K562 (cell line): ENCODE results near the gene LAMP1. TPM values are rescaled to one million over a fixed set of nuclear protein-coding genes. Genes with fewer than 3 reads are reported as not detected.
A peak's percentile ranks its signal among the peaks of the same experiment; 100 is the strongest.

Experiments used
- ATAC-seq: fragments of 200-7000 bp; cut with Tn5 transposase; 3 replicates; pipeline ENCODE4 v1.9.1; 2020; ENCODE audit warnings: moderate library complexity
- BruUV-seq: library from RNA; stranded (reverse); fragments of 400-500 nt; replicated peaks from 2 replicates; lab custom pipeline; 2021; lab: Mats Ljungman, UMichigan
- CTCF ChIA-PET: fragments of 300-600 bp; formaldehyde crosslinking; extraction: SDS; loops from one replicate; lab custom pipeline; 2021; ENCODE audit warnings: low intra/inter-chr PET ratio; lab: Yijun Ruan, JAX
- POLR2A ChIA-PET: fragments of 300-600, 350-650 bp; sonication (Branson Sonifier 250); formaldehyde crosslinking; extraction: SDS; loops from one replicate; lab custom pipeline; 2021; ENCODE audit warnings: antibody characterized with exemption, inconsistent platforms; lab: Yijun Ruan, JAX
- DNase-seq, 4 experiments: peaks; one replicate each; pipeline versions ENCODE4 v3.0.0 to v3.0.0-alpha.2; 2011 to 2018; ENCODE audit warnings: low spot score in 3 of 4, mixed read lengths in 3 of 4; ENCODE audit errors: extremely low read depth in 1 of 4
- FAIRE-seq: peaks from 2 replicates; lab custom pipeline; 2011; peaks lifted over from hg19 to GRCh38; lab: Jason Lieb, UNC
- H2AFZ ChIP-seq: 2 replicates; pipeline ENCODE4 v1.6.0; 2011; ENCODE audit warnings: low read depth, low read length, control low read depth, inconsistent platforms
- H3K27ac ChIP-seq: fragments of 200-600 bp; 3 replicates; pipeline ENCODE4 v1.8.0; 2011; ENCODE audit warnings: low read depth, mild to moderate bottlenecking, control low read depth, inconsistent platforms, low read length, moderate library complexity, mixed read lengths; ENCODE audit errors: extremely low read depth
- H3K27me3 ChIP-seq, 2 experiments: fragments of 300-600 bp in 1 of 2; 2 replicates in 1 of 2; 3 replicates in 1 of 2; pipeline versions ENCODE4 v1.6.0 to v1.8.0; 2011; ENCODE audit warnings: inconsistent platforms in 2 of 2, low read length in 2 of 2, mild to moderate bottlenecking in 1 of 2, mixed read lengths in 1 of 2, moderate library complexity in 1 of 2; ENCODE audit not compliant: control insufficient read depth in 2 of 2, insufficient read depth in 2 of 2
- H3K36me3 ChIP-seq: fragments of 300-600 bp; 3 replicates; pipeline ENCODE4 v1.8.0; 2011; ENCODE audit warnings: mild to moderate bottlenecking, low read length, inconsistent platforms; ENCODE audit not compliant: control insufficient read depth, insufficient read depth
- H3K4me1 ChIP-seq, 2 experiments: fragments of 200-600 bp in 1 of 2; replicated peaks in 1 of 2; 2 replicates in 1 of 2; 3 replicates in 1 of 2; pipeline versions ENCODE4 v1.5.1 to v1.8.0; 2011; ENCODE audit warnings: inconsistent platforms in 2 of 2, low read length in 2 of 2, mild to moderate bottlenecking in 1 of 2, mixed read lengths in 1 of 2, moderate library complexity in 1 of 2; ENCODE audit not compliant: control insufficient read depth in 2 of 2, insufficient read depth in 2 of 2
- H3K4me2 ChIP-seq: 2 replicates; pipeline ENCODE4 v1.6.1; 2011; ENCODE audit warnings: low read length, control low read depth, inconsistent platforms, mixed read lengths; ENCODE audit not compliant: insufficient read depth
- H3K4me3 ChIP-seq: fragments of 200-600 bp; sonication (generic), shearing (Covaris generic); 2 replicates; pipeline ENCODE4 v1.5.1; 2016; ENCODE audit warnings: control low read depth, inconsistent platforms
- H3K79me2 ChIP-seq: fragments of 200-600 bp; 3 replicates; pipeline ENCODE4 v1.8.0; 2011; ENCODE audit warnings: low read length, inconsistent platforms; ENCODE audit not compliant: control insufficient read depth, insufficient read depth
- H3K9ac ChIP-seq, 2 experiments: 2 replicates each; pipeline versions ENCODE4 v1.6.0 to v1.6.1; 2011; ENCODE audit warnings: low read depth in 2 of 2, low read length in 2 of 2, control low read depth in 1 of 2, inconsistent platforms in 1 of 2, mild to moderate bottlenecking in 1 of 2, mixed read lengths in 1 of 2; ENCODE audit not compliant: insufficient read depth in 1 of 2
- H3K9me1 ChIP-seq: one replicate; pipeline ENCODE4 v1.6.0; 2011; ENCODE audit warnings: inconsistent platforms, mild to moderate bottlenecking, low read length, moderate library complexity; ENCODE audit not compliant: control insufficient read depth, insufficient read depth
- H3K9me3 ChIP-seq: replicated peaks from 2 replicates; pipeline ENCODE4 v1.5.1; 2011; ENCODE audit warnings: low read depth, low read length, inconsistent platforms; ENCODE audit not compliant: control insufficient read depth, insufficient read depth
- H4K20me1 ChIP-seq: replicated peaks from 2 replicates; pipeline ENCODE4 v1.6.1; 2011; ENCODE audit warnings: low read length, inconsistent platforms, mixed read lengths; ENCODE audit not compliant: control insufficient read depth, insufficient read depth
- LEF1 ChIP-seq: fragments of 450-650 bp; IDR thresholded peaks from 2 replicates; pipeline ENCODE4 v1.6.1; 2016; ENCODE audit warnings: mild to moderate bottlenecking
- NCOR1 ChIP-seq: fragments of 450-650 bp; IDR thresholded peaks from 2 replicates; pipeline ENCODE4 v1.6.1; 2016; ENCODE audit warnings: mild to moderate bottlenecking, moderate library complexity
- YY1 ChIP-seq, 3 experiments: IDR thresholded peaks; 2 replicates each; pipeline ENCODE4 v1.6.1; 2011; ENCODE audit warnings: low read length in 2 of 3, mild to moderate bottlenecking in 2 of 3, moderate library complexity in 2 of 3, borderline replicate concordance in 1 of 3, control low read depth in 1 of 3, low read depth in 1 of 3; ENCODE audit not compliant: insufficient read depth in 3 of 3, insufficient replicate concordance in 2 of 3, control insufficient read depth in 1 of 3, insufficient read length in 1 of 3; ENCODE audit errors: extremely low read depth in 1 of 3
- ZNF197 ChIP-seq: fragments of 200-800 bp; sonication (Bioruptor generic); IDR thresholded peaks from 2 replicates; pipeline ENCODE4 v1.6.1; 2016; ENCODE audit warnings: low read depth, missing genetic modification characterization, missing compliant biosample characterization
- WGBS: fragments of 100-300 bp; shearing (Covaris generic); methylation state at CpG from one replicate; pipeline ENCODE4 v1.1.6; 2016; ENCODE audit warnings: low coverage, mixed read lengths; ENCODE audit not compliant: insufficient coverage; ENCODE audit errors: missing lambda C conversion rate; 5-methylcytosine and 5-hydroxymethylcytosine counted together
- in situ Hi-C: fragments of 300-500 bp; cut with MboI; formaldehyde crosslinking; loops from 4 replicates; pipeline ENCODE4 v1.15.0; 2018; ENCODE audit warnings: inconsistent platforms, mixed read lengths
- intact Hi-C: fragments of 100-400 bp; cut with micrococcal nuclease; formaldehyde crosslinking; loops from 2 replicates; pipeline ENCODE4 v1.14.2; 2022
- polyA plus RNA-seq, 8 experiments: library from polyadenylated mRNA; depleted of rRNA in 4 of 8; stranded (reverse) in 5 of 8; unstranded in 3 of 8; fragments of >200 nt; fragmentation: Nextera tagmentation in 2 of 8; fragmentation: Illumina TruSeq in 1 of 8; extraction: Ambion mirVana in 2 of 8; extraction: Trizol in 1 of 8; gene quantifications; 2 replicates each; pipeline versions ENCODE4 v1.2.1 to v1.2.3, GENCODE V29; 2011 to 2014; ENCODE audit warnings: inconsistent platforms in 1 of 8, missing spikeins in 1 of 8
- total RNA-seq, 7 experiments: library from RNA; depleted of rRNA in 6 of 7; stranded (reverse); fragments of >200 nt in 6 of 7; fragmentation: Illumina TruSeq in 2 of 7; extraction: Trizol in 2 of 7; gene quantifications; 2 replicates each; pipeline versions ENCODE4 v1.2.1 to v1.2.3, GENCODE V29; 2011 to 2021; ENCODE audit warnings: low replicate concordance in 1 of 7

Gene LAMP1
- total and polyA plus RNA-seq, 9 of the 15 experiments (the other 6 are each of a cell fraction or from before 2014, with no cell fraction given), result 2.2 to 70.1 (median 30.5) TPM

- peak in 2 of 3 experiments; percentile 18 to 51 for TF ChIP-seq YY1 (IDR thresholded peaks at IDR 0.05; ENCODE audit: borderline replicate concordance in 1 of 3, control insufficient read depth in 1 of 3, extremely low read depth in 1 of 3, insufficient read depth in 3 of 3, insufficient read length in 1 of 3, insufficient replicate concordance in 2 of 3, low read depth in 1 of 3, low read length in 2 of 3)
Measured at GRCh38 chr13:113365971-113366588, 69.0 kb downstream of the LAMP1 start (continued).

GRCh38 chr13:113367020-113367560 lies 70.1 kb downstream of the LAMP1 start:
- intact Hi-C loops, result no loop called here
- in situ Hi-C loops, result no loop called here
- ChIA-PET CTCF (no interaction called here), POLR2A (no interaction called here)
- peak overlapping the region in 1 of 2 experiments; percentile 5; a peak in 1 of 4 replicates for H3K9ac ChIP-seq
- no peaks in the 10 kb centered on the region for H3K36me3 ChIP-seq
- DNase-seq (no peak), ATAC-seq (no peak), FAIRE-seq (no peak)
- no peaks in the 10 kb centered on the region for H3K9me3 ChIP-seq
- peaks cover 8% of the 10 kb centered on the region; the same call in 2 of the 3 replicates for H3K79me2 ChIP-seq
- no peak overlapping the region for H3K4me2 ChIP-seq
- 34% methylated on average over 12 of the region's 15 CpGs for WGBS
- H4K20me1 ChIP-seq, result no peaks in the 10 kb centered on the region
- H3K9me1 ChIP-seq, result no peaks in the 10 kb centered on the region
- H3K4me3 ChIP-seq, result no peak overlapping the region
- no peak overlapping the region for H3K27ac ChIP-seq
- no peak overlapping the region for H2AFZ ChIP-seq
- TF ChIP-seq LEF1 (no peak), NCOR1 (no peak), ZNF197 (CRISPR knock-in tag) (no peak)
- no peaks in the 10 kb centered on the region for H3K27me3 ChIP-seq
- peaks cover 0 to 40% of the 10 kb centered on the region in 2 experiments; a peak in 3 of 5 replicates for H3K4me1 ChIP-seq
- BruUV-seq, result no TSS peak
